HepG2 (cell line): ENCODE measurements around the gene ORC4.

ENCODE experiments used
- ETV5 ChIP-seq: IDR thresholded peaks from 2 replicates; pipeline ENCODE4 v1.6.1; 2018; ENCODE audit warnings: missing biosample characterization, missing genetic modification reagents, inconsistent platforms, borderline replicate concordance
- JARID2 ChIP-seq: sonication (generic); formaldehyde crosslinking; IDR thresholded peaks from 2 replicates; pipeline ENCODE4 v1.8.1; 2023; ENCODE audit warnings: missing genetic modification reagents, inconsistent platforms; ENCODE audit not compliant: insufficient replicate concordance
- POLR2A ChIP-seq, 2 experiments: IDR thresholded peaks; 2 replicates each; pipeline ENCODE4 v1.6.1; 2011; ENCODE audit warnings: low read depth in 2 of 2, low read length in 2 of 2, mild to moderate bottlenecking in 1 of 2, moderate library complexity in 1 of 2; ENCODE audit not compliant: insufficient read depth in 1 of 2
- SOX6 ChIP-seq, 2 experiments: fragments of 450-650 bp in 1 of 2; sonication (generic) in 1 of 2; formaldehyde crosslinking in 1 of 2; IDR thresholded peaks; 2 replicates each; pipeline versions ENCODE4 v1.4.0 to v1.6.1; 2017 to 2020; ENCODE audit warnings: antibody characterized with exemption in 1 of 2, mild to moderate bottlenecking in 1 of 2, missing genetic modification reagents in 1 of 2
- TAF1 ChIP-seq: sonication (generic); formaldehyde crosslinking; IDR thresholded peaks from 2 replicates; pipeline ENCODE4 v1.4.0; 2020; ENCODE audit warnings: missing genetic modification reagents
- ZKSCAN1 ChIP-seq: fragments of 150-350 bp; IDR thresholded peaks from 2 replicates; pipeline ENCODE4 v1.6.1; 2014; ENCODE audit warnings: low read length
- ZNF558 ChIP-seq: sonication (generic); formaldehyde crosslinking; IDR thresholded peaks from 2 replicates; pipeline ENCODE4 v1.9.0; 2022; ENCODE audit warnings: mild to moderate bottlenecking, missing genetic modification reagents, borderline replicate concordance
- ZNF672 ChIP-seq: sonication (generic); formaldehyde crosslinking; IDR thresholded peaks from 2 replicates; pipeline ENCODE4 v1.8.1; 2022; ENCODE audit warnings: missing genetic modification reagents
- ZNF879 ChIP-seq: sonication (generic); formaldehyde crosslinking; IDR thresholded peaks from 2 replicates; pipeline ENCODE4 v1.8.1; 2023; ENCODE audit warnings: missing genetic modification reagents
- TF ChIP-seq, protein P1 (sequence below): sonication (generic); formaldehyde crosslinking; conservative IDR thresholded peaks from 2 replicates; pipeline ENCODE4 v1.4.0; 2020; ENCODE audit warnings: missing genetic modification reagents
- TF ChIP-seq, protein P2 (sequence below): sonication (generic); formaldehyde crosslinking; IDR thresholded peaks from 2 replicates; pipeline ENCODE4 v1.5.0; 2020; ENCODE audit warnings: mild to moderate bottlenecking, missing genetic modification reagents, moderate library complexity
- TF ChIP-seq, protein P3 (sequence below): sonication (generic); formaldehyde crosslinking; IDR thresholded peaks from 2 replicates; pipeline ENCODE4 v1.4.0; 2020; ENCODE audit warnings: mild to moderate bottlenecking, low read depth, missing genetic modification reagents
- TF ChIP-seq, protein P4 (sequence below): sonication (generic); formaldehyde crosslinking; IDR thresholded peaks from 2 replicates; pipeline ENCODE4 v1.4.0; 2020; ENCODE audit warnings: low read depth, missing genetic modification reagents

GRCh38 chr2:147976102-147976501 is 44.4 kb downstream of the ORC4 start:
- TF ChIP-seq SOX6 (IDR thresholded peaks at IDR 0.05) (no peak), SOX6 (CRISPR knock-in tag; IDR thresholded peaks at IDR 0.05) (no peak), ZNF672 (CRISPR knock-in tag) (no peak), ZKSCAN1 (no peak), JARID2 (no peak), ZNF879 (CRISPR knock-in tag) (no peak), POLR2A (IDR thresholded peaks at IDR 0.05; ENCODE audit: insufficient read depth in 1 of 2, low read depth in 2 of 2, low read length in 2 of 2) (no peak), ZNF558 (no peak), ETV5 (no peak), TAF1 (CRISPR knock-in tag) (no peak)
- TF ChIP-seq, protein P1, sequence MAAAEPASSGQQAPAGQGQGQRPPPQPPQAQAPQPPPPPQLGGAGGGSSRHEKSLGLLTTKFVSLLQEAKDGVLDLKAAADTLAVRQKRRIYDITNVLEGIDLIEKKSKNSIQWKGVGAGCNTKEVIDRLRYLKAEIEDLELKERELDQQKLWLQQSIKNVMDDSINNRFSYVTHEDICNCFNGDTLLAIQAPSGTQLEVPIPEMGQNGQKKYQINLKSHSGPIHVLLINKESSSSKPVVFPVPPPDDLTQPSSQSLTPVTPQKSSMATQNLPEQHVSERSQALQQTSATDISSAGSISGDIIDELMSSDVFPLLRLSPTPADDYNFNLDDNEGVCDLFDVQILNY (CRISPR knock-in tag) = no peak
- TF ChIP-seq, protein P2, sequence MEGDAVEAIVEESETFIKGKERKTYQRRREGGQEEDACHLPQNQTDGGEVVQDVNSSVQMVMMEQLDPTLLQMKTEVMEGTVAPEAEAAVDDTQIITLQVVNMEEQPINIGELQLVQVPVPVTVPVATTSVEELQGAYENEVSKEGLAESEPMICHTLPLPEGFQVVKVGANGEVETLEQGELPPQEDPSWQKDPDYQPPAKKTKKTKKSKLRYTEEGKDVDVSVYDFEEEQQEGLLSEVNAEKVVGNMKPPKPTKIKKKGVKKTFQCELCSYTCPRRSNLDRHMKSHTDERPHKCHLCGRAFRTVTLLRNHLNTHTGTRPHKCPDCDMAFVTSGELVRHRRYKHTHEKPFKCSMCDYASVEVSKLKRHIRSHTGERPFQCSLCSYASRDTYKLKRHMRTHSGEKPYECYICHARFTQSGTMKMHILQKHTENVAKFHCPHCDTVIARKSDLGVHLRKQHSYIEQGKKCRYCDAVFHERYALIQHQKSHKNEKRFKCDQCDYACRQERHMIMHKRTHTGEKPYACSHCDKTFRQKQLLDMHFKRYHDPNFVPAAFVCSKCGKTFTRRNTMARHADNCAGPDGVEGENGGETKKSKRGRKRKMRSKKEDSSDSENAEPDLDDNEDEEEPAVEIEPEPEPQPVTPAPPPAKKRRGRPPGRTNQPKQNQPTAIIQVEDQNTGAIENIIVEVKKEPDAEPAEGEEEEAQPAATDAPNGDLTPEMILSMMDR (CRISPR knock-in tag) = no peak
- TF ChIP-seq, protein P3, sequence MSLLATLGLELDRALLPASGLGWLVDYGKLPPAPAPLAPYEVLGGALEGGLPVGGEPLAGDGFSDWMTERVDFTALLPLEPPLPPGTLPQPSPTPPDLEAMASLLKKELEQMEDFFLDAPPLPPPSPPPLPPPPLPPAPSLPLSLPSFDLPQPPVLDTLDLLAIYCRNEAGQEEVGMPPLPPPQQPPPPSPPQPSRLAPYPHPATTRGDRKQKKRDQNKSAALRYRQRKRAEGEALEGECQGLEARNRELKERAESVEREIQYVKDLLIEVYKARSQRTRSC (CRISPR knock-in tag) = no peak
- TF ChIP-seq, protein P4, sequence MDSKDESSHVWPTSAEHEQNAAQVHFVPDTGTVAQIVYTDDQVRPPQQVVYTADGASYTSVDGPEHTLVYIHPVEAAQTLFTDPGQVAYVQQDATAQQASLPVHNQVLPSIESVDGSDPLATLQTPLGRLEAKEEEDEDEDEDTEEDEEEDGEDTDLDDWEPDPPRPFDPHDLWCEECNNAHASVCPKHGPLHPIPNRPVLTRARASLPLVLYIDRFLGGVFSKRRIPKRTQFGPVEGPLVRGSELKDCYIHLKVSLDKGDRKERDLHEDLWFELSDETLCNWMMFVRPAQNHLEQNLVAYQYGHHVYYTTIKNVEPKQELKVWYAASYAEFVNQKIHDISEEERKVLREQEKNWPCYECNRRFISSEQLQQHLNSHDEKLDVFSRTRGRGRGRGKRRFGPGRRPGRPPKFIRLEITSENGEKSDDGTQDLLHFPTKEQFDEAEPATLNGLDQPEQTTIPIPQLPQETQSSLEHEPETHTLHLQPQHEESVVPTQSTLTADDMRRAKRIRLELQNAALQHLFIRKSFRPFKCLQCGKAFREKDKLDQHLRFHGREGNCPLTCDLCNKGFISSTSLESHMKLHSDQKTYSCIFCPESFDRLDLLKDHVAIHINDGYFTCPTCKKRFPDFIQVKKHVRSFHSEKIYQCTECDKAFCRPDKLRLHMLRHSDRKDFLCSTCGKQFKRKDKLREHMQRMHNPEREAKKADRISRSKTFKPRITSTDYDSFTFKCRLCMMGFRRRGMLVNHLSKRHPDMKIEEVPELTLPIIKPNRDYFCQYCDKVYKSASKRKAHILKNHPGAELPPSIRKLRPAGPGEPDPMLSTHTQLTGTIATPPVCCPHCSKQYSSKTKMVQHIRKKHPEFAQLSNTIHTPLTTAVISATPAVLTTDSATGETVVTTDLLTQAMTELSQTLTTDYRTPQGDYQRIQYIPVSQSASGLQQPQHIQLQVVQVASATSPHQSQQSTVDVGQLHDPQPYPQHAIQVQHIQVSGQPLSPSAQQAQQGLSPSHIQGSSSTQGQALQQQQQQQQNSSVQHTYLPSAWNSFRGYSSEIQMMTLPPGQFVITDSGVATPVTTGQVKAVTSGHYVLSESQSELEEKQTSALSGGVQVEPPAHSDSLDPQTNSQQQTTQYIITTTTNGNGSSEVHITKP (CRISPR knock-in tag) = no peak
